B cell (primary cell): ENCODE data around the gene GRID2. TPM values are rescaled to one million over a fixed set of nuclear protein-coding genes. Genes with fewer than 3 reads are reported as not detected.

Experiments used
- ATAC-seq: fragments of 200-7000 bp; cut with Tn5 transposase; one replicate; pipeline ENCODE4 v1.10.0; 2021; ENCODE audit warnings: low read depth, mild to moderate bottlenecking, moderate number of reproducible peaks, moderate library complexity
- CTCF ChIA-PET: fragments of 350-600 bp; sonication (Branson Sonifier 250); formaldehyde crosslinking; loops from one replicate; lab custom pipeline; 2021; ENCODE audit warnings: antibody characterized with exemption, inconsistent platforms; lab: Charles Lee
- POLR2A ChIA-PET: fragments of 350-600 bp; sonication (Branson Sonifier 250); formaldehyde crosslinking; loops from one replicate; lab custom pipeline; 2021; ENCODE audit warnings: antibody characterized with exemption; lab: Charles Lee
- DNase-seq: peaks from one replicate; pipeline ENCODE4 v3.0.0; 2013
- H2AFZ ChIP-seq: 2 replicates; pipeline ENCODE4 v1.6.1; 2012; ENCODE audit warnings: mild to moderate bottlenecking, low read depth, low read length; ENCODE audit not compliant: insufficient read depth, poor library complexity, severe bottlenecking
- H3K27ac ChIP-seq, 2 donors: 1 replicate in 1 of 2; 2 replicates in 1 of 2; pipeline ENCODE4 v1.5.1; 2012 to 2013; ENCODE audit warnings: low read length in 2 of 2, mild to moderate bottlenecking in 2 of 2, moderate library complexity in 1 of 2
- H3K27me3 ChIP-seq, 4 experiments: fragments of 200-600 bp in 1 of 4; sonication (generic) in 1 of 4; replicated peaks in 1 of 4; 1 replicate in 2 of 4; 2 replicates in 2 of 4; pipeline versions ENCODE4 v1.6.1 to v1.7.0; 2013 to 2016; ENCODE audit warnings: low read length in 3 of 4, mild to moderate bottlenecking in 2 of 4, mixed read lengths in 1 of 4, moderate library complexity in 1 of 4; ENCODE audit not compliant: insufficient read depth in 4 of 4, control insufficient read depth in 3 of 4; ENCODE audit errors: control extremely low read depth in 1 of 4
- H3K36me3 ChIP-seq, 2 experiments: replicated peaks in 1 of 2; 1 replicate in 1 of 2; 2 replicates in 1 of 2; pipeline versions ENCODE4 v1.6.1 to v1.7.1; 2013; ENCODE audit warnings: low read length in 1 of 2; ENCODE audit not compliant: insufficient read depth in 2 of 2, control insufficient read depth in 1 of 2; ENCODE audit errors: control extremely low read depth in 1 of 2, extremely low read depth in 1 of 2
- H3K4me1 ChIP-seq, 2 donors: fragments of 200-600 bp in 1 of 2; sonication (generic) in 1 of 2; 1 replicate in 1 of 2; 2 replicates in 1 of 2; pipeline versions ENCODE4 v1.5.1 to v1.6.1; 2013 to 2017; ENCODE audit warnings: low read length in 2 of 2; ENCODE audit not compliant: control insufficient read depth in 2 of 2, insufficient read depth in 2 of 2
- H3K4me2 ChIP-seq: replicated peaks from 2 replicates; pipeline ENCODE3; 2012; ENCODE audit warnings: mild to moderate bottlenecking, low read depth, low read length; ENCODE audit not compliant: poor library complexity, severe bottlenecking
- H3K4me3 ChIP-seq, 5 experiments: fragments of 200-600 bp in 1 of 5; sonication (generic) in 1 of 5; 1 replicate in 3 of 5; 2 replicates in 2 of 5; pipeline versions ENCODE4 v1.5.1 to v1.7.0; 2011 to 2016; ENCODE audit warnings: low read length in 4 of 5, mild to moderate bottlenecking in 4 of 5, low read depth in 2 of 5, control low read depth in 1 of 5, moderate library complexity in 1 of 5; ENCODE audit not compliant: insufficient read depth in 1 of 5; ENCODE audit errors: control extremely low read depth in 1 of 5, extremely low read depth in 1 of 5
- H3K79me2 ChIP-seq: fragments of 200-600 bp; sonication (generic); one replicate; pipeline ENCODE4 v1.6.0; 2016; ENCODE audit warnings: low read length; ENCODE audit not compliant: control insufficient read depth, insufficient read depth
- H3K9ac ChIP-seq: fragments of 200-600 bp; sonication (generic); 2 replicates; pipeline ENCODE4 v1.6.1; 2017; ENCODE audit warnings: mild to moderate bottlenecking, low read length, moderate library complexity
- H3K9me3 ChIP-seq, 3 donors: one replicate each; pipeline versions ENCODE4 v1.6.1 to v1.7.1; 2013; ENCODE audit warnings: low read length in 2 of 3; ENCODE audit not compliant: control insufficient read depth in 2 of 3, insufficient read depth in 1 of 3; ENCODE audit errors: control extremely low read depth in 1 of 3
- H4K20me1 ChIP-seq: 2 replicates; pipeline ENCODE4 v1.6.0; 2012; ENCODE audit warnings: mild to moderate bottlenecking, low read length; ENCODE audit not compliant: insufficient read depth, control insufficient read depth, poor library complexity, severe bottlenecking
- H3K27ac Mint-ChIP-seq: one replicate; pipeline ENCODE4 v1.8.0; 2021; ENCODE audit warnings: mixed read lengths
- H3K27me3 Mint-ChIP-seq: one replicate; pipeline ENCODE4 v1.8.0; 2021; ENCODE audit warnings: mixed read lengths
- H3K4me1 Mint-ChIP-seq: one replicate; pipeline ENCODE4 v1.8.0; 2021; ENCODE audit warnings: mixed read lengths
- H3K4me3 Mint-ChIP-seq: one replicate; pipeline ENCODE4 v1.8.0; 2021; ENCODE audit warnings: mixed read lengths
- H3K9me3 Mint-ChIP-seq: one replicate; pipeline ENCODE4 v1.8.0; 2022; ENCODE audit warnings: mixed read lengths; ENCODE audit not compliant: insufficient read depth
- CTCF ChIP-seq: fragments of 200-600 bp; IDR thresholded peaks from one replicate; pipeline ENCODE4 v1.8.0; 2022; ENCODE audit warnings: antibody characterized with exemption, mild to moderate bottlenecking
- EZH2 ChIP-seq: IDR thresholded peaks from 2 replicates; pipeline ENCODE4 v1.6.1; 2012; ENCODE audit warnings: borderline replicate concordance, low read depth, mild to moderate bottlenecking, moderate library complexity, low read length; ENCODE audit not compliant: insufficient read depth, poor library complexity, severe bottlenecking
- WGBS: methylation state at CpG from one replicate; pipeline ENCODE4 v1.1.5; 2013; ENCODE audit warnings: missing lambda C conversion rate; ENCODE audit not compliant: insufficient coverage; 5-methylcytosine and 5-hydroxymethylcytosine counted together
- intact Hi-C: fragments of 100-400 bp; cut with micrococcal nuclease; formaldehyde crosslinking; loops from one replicate; pipeline ENCODE4 v1.10.0; 2022
- polyA plus RNA-seq: library from polyadenylated mRNA; depleted of rRNA; stranded (reverse); fragments of >200 nt; gene quantifications from 2 replicates; pipeline ENCODE4 v1.2.3, GENCODE V29; 2012
- total RNA-seq, 2 donors: library from RNA; stranded (reverse); fragments of 120-200 nt in 1 of 2; gene quantifications; 1 replicate in 1 of 2; 2 replicates in 1 of 2; pipeline versions ENCODE4 v1.2.3 to v1.2.4, GENCODE V29; 2013 to 2022

GRID2 gene
- total and polyA plus RNA-seq, 2 donors (not counting 1 experiment from before 2014, with no cell fraction given) = not detected

- TF ChIP-seq CTCF (no peak), EZH2 (no peak)
- Histone ChIP-seq H3K36me3 (no peaks in the 10 kb centered on the region), H2AFZ (no peak overlapping the region), H3K9ac (no peak overlapping the region), H3K4me3 (no peak overlapping the region), H3K4me2 (no peak overlapping the region), H4K20me1 (no peaks in the 10 kb centered on the region), H3K79me2 (no peaks in the 10 kb centered on the region), H3K9me3 (no peaks in the 10 kb centered on the region), H3K27ac (no peak overlapping the region), H3K4me1 (no peaks in the 10 kb centered on the region), H3K27me3 (no peaks in the 10 kb centered on the region)
- ATAC-seq (no peak), DNase-seq (no peak)
- Mint-ChIP-seq H3K4me1 (no peaks in the 10 kb centered on the region), H3K27me3 (no peaks in the 10 kb centered on the region), H3K27ac (no peak overlapping the region), H3K4me3 (no peak overlapping the region), H3K9me3 (peaks cover 3% of the 10 kb centered on the region)
- CTCF ChIA-PET = no interaction called here
- POLR2A ChIA-PET = no interaction called here
- intact Hi-C loops = no loop called here
Observed at GRCh38 chr4:93072292-93072691, 768.5 kb downstream of the GRID2 start.

- H3K4me1 Mint-ChIP-seq = no peaks in the 10 kb centered on the region
- H3K9me3 Mint-ChIP-seq = peaks cover 3% of the 10 kb centered on the region
- H3K4me1 ChIP-seq = no peaks in the 10 kb centered on the region
- ATAC-seq = no peak
- TF ChIP-seq EZH2 (no peak), CTCF (no peak)
- CTCF ChIA-PET = no interaction called here
- H2AFZ ChIP-seq = no peak overlapping the region
- no CpG with 5 or more reads among the region's 2 CpGs for WGBS
- H3K4me3 ChIP-seq = no peak overlapping the region
- POLR2A ChIA-PET = no interaction called here
- no peak overlapping the region for H3K4me2 ChIP-seq
- no peaks in the 10 kb centered on the region for H4K20me1 ChIP-seq
- no peaks in the 10 kb centered on the region for H3K36me3 ChIP-seq
- H3K27me3 ChIP-seq = no peaks in the 10 kb centered on the region
- intact Hi-C loops = no loop called here
- no peak for DNase-seq
- H3K9me3 ChIP-seq = no peaks in the 10 kb centered on the region
- H3K79me2 ChIP-seq = no peaks in the 10 kb centered on the region
- H3K27ac Mint-ChIP-seq = no peak overlapping the region
- no peaks in the 10 kb centered on the region for H3K27me3 Mint-ChIP-seq
- no peak overlapping the region for H3K4me3 Mint-ChIP-seq
- no peak overlapping the region for H3K27ac ChIP-seq
- H3K9ac ChIP-seq = no peak overlapping the region
Observed at GRCh38 chr4:93080316-93080715, 776.5 kb downstream of the GRID2 start.
